HG02798 (cell line): ENCODE measurements around the gene MPC1.

Experiments used
- ATAC-seq: cut with Tn5 transposase; IDR thresholded peaks from one replicate; pipeline ENCODE4 v1.9.1; 2021; ENCODE audit warnings: mild to moderate bottlenecking; ENCODE audit not compliant: unreplicated experiment, poor library complexity

MPC1 gene

GRCh38 chr6:166325383-166326042, 57.2 kb downstream of the MPC1 start:
- ATAC-seq = peak; percentile 92

GRCh38 chr6:166323395-166323794, 59.3 kb downstream of the MPC1 start:
- ATAC-seq = no peak

GRCh38 chr6:166318649-166319600, 63.8 kb downstream of the MPC1 start:
- no peak for ATAC-seq

- no peak for ATAC-seq
Measured at GRCh38 chr6:166318227-166318626, 64.5 kb downstream of the MPC1 start.

GRCh38 chr6:166317261-166318212, 65.2 kb downstream of the MPC1 start:
- ATAC-seq = no peak

- ATAC-seq = no peak
Measured at GRCh38 chr6:166315436-166315835, 67.3 kb downstream of the MPC1 start.
